H9 (cell line): Measurements from ENCODE around the gene YAP1. TPM values are rescaled to one million over a fixed set of nuclear protein-coding genes. Genes with fewer than 3 reads are reported as not detected.

Experiments
- DNase-seq: peaks from one replicate; pipeline ENCODE4 v3.0.0-alpha.2; 2017
- H2AFZ ChIP-seq: one replicate; pipeline ENCODE4 v1.6.1; 2013; ENCODE audit warnings: mild to moderate bottlenecking, low read length, control low read depth, moderate library complexity
- H2AK5ac ChIP-seq: 2 replicates; pipeline ENCODE4 v1.6.1; 2013; ENCODE audit warnings: low read length, control low read depth, mixed read lengths; ENCODE audit not compliant: insufficient read length
- H2BK120ac ChIP-seq: one replicate; pipeline ENCODE4 v1.6.1; 2013; ENCODE audit warnings: low read depth, mild to moderate bottlenecking, low read length, control low read depth, inconsistent platforms; ENCODE audit not compliant: poor library complexity, severe bottlenecking
- H2BK12ac ChIP-seq: 2 replicates; pipeline ENCODE4 v1.6.1; 2013; ENCODE audit warnings: low read length, control low read depth, mixed read lengths, low read depth; ENCODE audit not compliant: insufficient read length
- H2BK15ac ChIP-seq: 2 replicates; pipeline ENCODE4 v1.6.1; 2013; ENCODE audit warnings: low read depth, low read length, control low read depth
- H2BK20ac ChIP-seq: one replicate; pipeline ENCODE4 v1.6.1; 2013; ENCODE audit warnings: low read depth, mild to moderate bottlenecking, low read length, control low read depth, inconsistent platforms; ENCODE audit not compliant: poor library complexity, severe bottlenecking
- H2BK5ac ChIP-seq: 2 replicates; pipeline ENCODE4 v1.6.1; 2013; ENCODE audit warnings: low read length, control low read depth, mixed read lengths; ENCODE audit not compliant: insufficient read length
- H3K14ac ChIP-seq: 2 replicates; pipeline ENCODE4 v1.6.1; 2013; ENCODE audit warnings: low read length, control low read depth; ENCODE audit not compliant: insufficient read depth
- H3K18ac ChIP-seq: 2 replicates; pipeline ENCODE4 v1.6.1; 2013; ENCODE audit warnings: low read depth, mild to moderate bottlenecking, mixed read lengths, low read length, control low read depth; ENCODE audit not compliant: insufficient read length
- H3K23ac ChIP-seq: 2 replicates; pipeline ENCODE4 v1.6.1; 2013; ENCODE audit warnings: low read length, control low read depth, mixed read lengths, low read depth; ENCODE audit not compliant: insufficient read length
- H3K23me2 ChIP-seq: 2 replicates; pipeline ENCODE4 v1.6.1; 2013; ENCODE audit warnings: low read depth, mild to moderate bottlenecking, mixed read lengths, low read length, control low read depth; ENCODE audit not compliant: insufficient read length, poor library complexity, severe bottlenecking
- H3K27ac ChIP-seq: 2 replicates; pipeline ENCODE4 v1.5.1; 2013; ENCODE audit warnings: low read length, control low read depth, mixed read lengths, low read depth; ENCODE audit not compliant: insufficient read length
- H3K27me3 ChIP-seq: 2 replicates; pipeline ENCODE4 v1.6.1; 2013; ENCODE audit warnings: low read length, control low read depth, inconsistent platforms; ENCODE audit not compliant: insufficient read depth
- H3K4ac ChIP-seq: 2 replicates; pipeline ENCODE4 v1.6.1; 2013; ENCODE audit warnings: low read depth, mild to moderate bottlenecking, control low read depth, inconsistent platforms, low read length, moderate library complexity
- H3K4me1 ChIP-seq: 2 replicates; pipeline ENCODE4 v1.6.1; 2013; ENCODE audit warnings: low read length, control low read depth, inconsistent platforms; ENCODE audit not compliant: insufficient read depth
- H3K4me2 ChIP-seq: 2 replicates; pipeline ENCODE4 v1.6.1; 2013; ENCODE audit warnings: low read length, control low read depth, mixed read lengths; ENCODE audit not compliant: insufficient read length, insufficient read depth
- H3K56ac ChIP-seq: 2 replicates; pipeline ENCODE4 v1.6.1; 2013; ENCODE audit warnings: low read depth, mild to moderate bottlenecking, mixed read lengths, low read length, control low read depth; ENCODE audit not compliant: insufficient read length
- H3K79me1 ChIP-seq: 2 replicates; pipeline ENCODE4 v1.6.1; 2013; ENCODE audit warnings: low read depth, mild to moderate bottlenecking, moderate library complexity, low read length, control low read depth, inconsistent platforms; ENCODE audit not compliant: insufficient read depth, poor library complexity, severe bottlenecking
- H3K79me2 ChIP-seq: 2 replicates; pipeline ENCODE4 v1.6.1; 2013; ENCODE audit warnings: low read length, control low read depth, inconsistent platforms; ENCODE audit not compliant: insufficient read depth
- H3K9ac ChIP-seq: 2 replicates; pipeline ENCODE4 v1.6.1; 2013; ENCODE audit warnings: low read length, control low read depth, mixed read lengths; ENCODE audit not compliant: insufficient read length; ENCODE audit errors: extremely low read depth
- H3K9me3 ChIP-seq: one replicate; pipeline ENCODE4 v1.6.1; 2013; ENCODE audit warnings: low read depth, low read length, inconsistent platforms; ENCODE audit not compliant: control insufficient read depth
- H3T11ph ChIP-seq: one replicate; pipeline ENCODE4 v1.6.1; 2013; ENCODE audit warnings: mild to moderate bottlenecking, low read length, control low read depth, inconsistent platforms
- H4K20me1 ChIP-seq: one replicate; pipeline ENCODE4 v1.6.1; 2013; ENCODE audit not compliant: control insufficient read depth, insufficient read length, insufficient read depth
- H4K5ac ChIP-seq: 2 replicates; pipeline ENCODE4 v1.6.1; 2013; ENCODE audit warnings: low read depth, mild to moderate bottlenecking, mixed read lengths, low read length, control low read depth; ENCODE audit not compliant: insufficient read length
- H4K8ac ChIP-seq: replicated peaks from 2 replicates; pipeline ENCODE4 v1.6.1; 2013; ENCODE audit warnings: low read length, control low read depth, mixed read lengths, low read depth; ENCODE audit not compliant: insufficient read length
- H4K91ac ChIP-seq: 2 replicates; pipeline ENCODE4 v1.6.1; 2013; ENCODE audit warnings: low read depth, mild to moderate bottlenecking, moderate library complexity, mixed read lengths, low read length, control low read depth; ENCODE audit not compliant: insufficient read length
- H3K27ac Mint-ChIP-seq, 3 experiments: 2 replicates in 2 of 3; 3 replicates in 1 of 3; pipeline ENCODE4 v1.8.0; 2020 to 2021; ENCODE audit warnings: mixed read lengths in 3 of 3, mild to moderate bottlenecking in 1 of 3, moderate library complexity in 1 of 3
- H3K27me3 Mint-ChIP-seq: 2 replicates; pipeline ENCODE4 v1.8.0; 2021; ENCODE audit warnings: low read depth, mild to moderate bottlenecking, moderate library complexity, mixed read lengths
- H3K36me3 Mint-ChIP-seq, 3 experiments: 2 replicates in 2 of 3; 3 replicates in 1 of 3; pipeline ENCODE4 v1.8.0; 2020 to 2021; ENCODE audit warnings: low read depth in 3 of 3, mixed read lengths in 3 of 3; ENCODE audit not compliant: insufficient read depth in 1 of 3
- H3K4me1 Mint-ChIP-seq, 2 experiments: 2 replicates each; pipeline ENCODE4 v1.8.0; 2020; ENCODE audit warnings: mixed read lengths in 2 of 2
- H3K4me3 Mint-ChIP-seq, 2 experiments: 2 replicates in 1 of 2; 3 replicates in 1 of 2; pipeline ENCODE4 v1.8.0; 2020 to 2021; ENCODE audit warnings: mild to moderate bottlenecking in 2 of 2, mixed read lengths in 2 of 2, moderate library complexity in 1 of 2
- H3K9me3 Mint-ChIP-seq, 2 experiments: 2 replicates in 1 of 2; 3 replicates in 1 of 2; pipeline ENCODE4 v1.8.0; 2020; ENCODE audit warnings: mild to moderate bottlenecking in 2 of 2, mixed read lengths in 2 of 2, moderate library complexity in 1 of 2
- WGBS: extraction: QIAGEN DNeasy Blood & Tissue Kit; methylation state at CpG from one replicate; pipeline ENCODE4 v1.1.7; 2013; ENCODE audit warnings: missing lambda C conversion rate, low lambda C conversion rate, mixed read lengths; ENCODE audit not compliant: insufficient read length; ENCODE audit errors: extremely low coverage; 5-methylcytosine and 5-hydroxymethylcytosine counted together
- total RNA-seq: library from RNA; stranded (reverse); gene quantifications from 2 replicates; pipeline ENCODE4 v1.2.1, GENCODE V29; 2021
- TF ChIP-seq, protein P1 (sequence below): fragments of 200-600 bp; sonication (generic); conservative IDR thresholded peaks from 3 replicates; pipeline ENCODE4 v1.8.0; 2021; ENCODE audit warnings: antibody characterized with exemption, mild to moderate bottlenecking

The YAP1 gene
- total RNA-seq, 1 experiment from 2014 or later, result 124 TPM

DNA sequence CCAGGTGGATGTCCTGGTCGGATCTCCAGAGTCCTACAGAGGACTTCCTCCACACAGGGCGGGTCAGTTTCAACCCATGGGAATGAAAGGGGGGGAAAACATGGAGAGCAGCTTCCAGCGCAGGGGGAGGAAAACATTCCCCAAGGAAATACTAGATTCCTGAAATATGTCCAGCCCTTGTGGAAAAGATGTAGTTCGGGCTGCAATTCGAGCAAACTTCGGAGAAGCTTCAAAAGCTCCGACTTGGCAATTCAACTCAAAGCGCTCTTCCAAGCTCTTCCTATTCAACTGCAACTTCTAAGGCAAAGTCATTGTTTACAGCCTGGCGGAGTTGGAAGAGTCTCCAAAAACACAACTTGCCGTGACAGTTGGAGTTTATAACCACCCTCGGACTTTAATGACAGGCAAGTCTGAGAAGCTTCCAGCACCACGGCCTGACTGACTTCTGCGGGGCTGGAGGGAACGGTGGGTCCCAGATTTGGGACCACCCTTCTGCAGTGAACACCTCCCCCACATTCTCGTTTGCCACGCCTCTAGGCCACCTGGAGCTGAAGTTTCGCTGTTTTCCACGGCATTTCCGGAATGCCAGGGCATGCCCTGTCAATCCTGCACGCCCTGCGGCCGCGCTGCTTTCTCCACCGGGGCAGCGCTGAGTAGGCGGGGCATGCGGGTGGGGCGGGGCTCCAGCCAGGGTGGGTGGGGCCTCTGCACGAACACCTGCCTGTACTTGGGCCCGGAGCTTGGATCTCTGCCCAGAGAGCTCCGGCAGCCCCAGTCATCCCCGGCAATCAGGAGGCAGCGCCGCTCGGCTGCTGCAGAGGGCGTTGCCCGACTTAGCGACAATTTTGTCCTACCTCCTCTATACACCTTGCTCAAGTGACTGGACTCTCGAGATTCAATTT lies 158.1 kb downstream of the YAP1 start:
- H3K9ac ChIP-seq, result no peak overlapping the region
- H3K9me3 ChIP-seq, result no peaks in the 10 kb centered on the region
- H3K23me2 ChIP-seq, result peaks cover 10% of the 10 kb centered on the region
- H3K56ac ChIP-seq, result no peak overlapping the region
- H3K14ac ChIP-seq, result no peak overlapping the region
- DNase-seq, result peak; percentile 97
- no peak overlapping the region for H4K5ac ChIP-seq
- H3K18ac ChIP-seq, result peak overlapping the region; percentile 33
- no peak overlapping the region for H3T11ph ChIP-seq
- H3K79me2 ChIP-seq, result no peaks in the 10 kb centered on the region
- no peaks in the 10 kb centered on the region for H3K79me1 ChIP-seq
- H3K36me3 Mint-ChIP-seq, result no peaks in the 10 kb centered on the region; a peak in 1 of 7 replicates
- no peak overlapping the region for H4K91ac ChIP-seq
- H3K27ac Mint-ChIP-seq, result peak overlapping the region in 1 of 3 experiments; percentile 16; a peak in 1 of 7 replicates
- peak overlapping the region; percentile 67 to 68 for H3K4me3 Mint-ChIP-seq
- H2BK120ac ChIP-seq, result no peak overlapping the region
- H4K20me1 ChIP-seq, result no peaks in the 10 kb centered on the region
- peak overlapping the region; percentile 63 for H2AFZ ChIP-seq
- no peak overlapping the region for H3K4ac ChIP-seq
- no peak overlapping the region for H2BK15ac ChIP-seq
- H3K4me1 ChIP-seq, result no peaks in the 10 kb centered on the region; the same call in 1 of the 2 replicates
- H3K27ac ChIP-seq, result no peak overlapping the region
- H3K27me3 ChIP-seq, result no peaks in the 10 kb centered on the region
- peaks cover 22 to 28% of the 10 kb centered on the region in 2 experiments for H3K4me1 Mint-ChIP-seq
- no peaks in the 10 kb centered on the region for H3K9me3 Mint-ChIP-seq
- H3K4me2 ChIP-seq, result peak overlapping the region; percentile 75
- peak overlapping the region; percentile 90 for H2BK12ac ChIP-seq
- H2AK5ac ChIP-seq, result no peak overlapping the region
- H2BK20ac ChIP-seq, result no peak overlapping the region
- no peak overlapping the region for H3K23ac ChIP-seq
- TF ChIP-seq, protein P1, sequence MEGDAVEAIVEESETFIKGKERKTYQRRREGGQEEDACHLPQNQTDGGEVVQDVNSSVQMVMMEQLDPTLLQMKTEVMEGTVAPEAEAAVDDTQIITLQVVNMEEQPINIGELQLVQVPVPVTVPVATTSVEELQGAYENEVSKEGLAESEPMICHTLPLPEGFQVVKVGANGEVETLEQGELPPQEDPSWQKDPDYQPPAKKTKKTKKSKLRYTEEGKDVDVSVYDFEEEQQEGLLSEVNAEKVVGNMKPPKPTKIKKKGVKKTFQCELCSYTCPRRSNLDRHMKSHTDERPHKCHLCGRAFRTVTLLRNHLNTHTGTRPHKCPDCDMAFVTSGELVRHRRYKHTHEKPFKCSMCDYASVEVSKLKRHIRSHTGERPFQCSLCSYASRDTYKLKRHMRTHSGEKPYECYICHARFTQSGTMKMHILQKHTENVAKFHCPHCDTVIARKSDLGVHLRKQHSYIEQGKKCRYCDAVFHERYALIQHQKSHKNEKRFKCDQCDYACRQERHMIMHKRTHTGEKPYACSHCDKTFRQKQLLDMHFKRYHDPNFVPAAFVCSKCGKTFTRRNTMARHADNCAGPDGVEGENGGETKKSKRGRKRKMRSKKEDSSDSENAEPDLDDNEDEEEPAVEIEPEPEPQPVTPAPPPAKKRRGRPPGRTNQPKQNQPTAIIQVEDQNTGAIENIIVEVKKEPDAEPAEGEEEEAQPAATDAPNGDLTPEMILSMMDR, result peak; percentile 72
- WGBS, result no CpG with 5 or more reads among the region's 39 CpGs
- no peak overlapping the region for H2BK5ac ChIP-seq
- no peak overlapping the region for H4K8ac ChIP-seq
- peaks cover 14% of the 10 kb centered on the region for H3K27me3 Mint-ChIP-seq
